ENCODE results near the gene GTF3C2. TPM values are rescaled to one million over a fixed set of nuclear protein-coding genes. Genes with fewer than 3 reads are reported as not detected.
A peak's percentile ranks its signal among the peaks of the same experiment; 100 is the strongest.

GTF3C2 gene
- total and polyA plus RNA-seq, 2 of the 13 experiments (the other 11 are each of a cell fraction or from before 2014, with no cell fraction given), result 77.5 to 130 TPM

DNA sequence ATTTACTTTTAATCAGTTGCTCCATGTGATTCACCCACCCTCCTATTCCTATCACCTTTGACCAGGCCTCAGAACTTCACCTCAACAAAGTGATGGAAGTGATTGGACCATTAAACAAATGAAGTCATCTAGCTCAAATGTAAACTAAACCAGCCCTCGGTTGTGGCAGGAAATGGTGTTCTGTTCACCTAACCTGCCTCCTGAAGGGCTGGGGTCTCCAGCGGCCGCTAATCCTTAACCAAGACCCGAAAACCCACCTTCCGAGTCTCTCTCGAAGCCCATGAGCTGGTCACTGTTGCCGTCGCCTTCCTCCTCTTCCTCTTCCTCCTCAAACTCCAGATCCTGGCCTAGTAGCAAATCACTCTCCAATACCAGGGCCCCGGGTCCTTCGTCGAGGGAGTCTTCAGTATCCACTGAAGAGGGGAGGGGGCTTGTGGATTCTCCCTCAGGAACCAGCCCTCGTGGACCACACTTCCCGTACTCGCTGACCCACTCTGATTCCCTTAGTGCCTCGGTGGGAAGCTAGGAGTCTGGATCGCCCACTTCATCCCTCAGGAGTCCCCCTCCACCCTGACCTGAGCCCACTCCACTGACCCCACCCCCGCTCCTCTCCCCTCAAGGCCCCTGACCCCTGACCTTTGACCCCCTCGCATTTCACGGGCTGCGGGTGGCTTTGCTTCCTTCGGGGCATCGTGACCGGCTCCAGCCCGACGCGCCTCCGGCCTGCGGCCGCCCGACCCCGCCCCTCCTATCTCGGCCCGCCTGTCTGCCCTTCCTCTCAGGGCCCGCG lies 23.5 kb upstream of the GTF3C2 start (continued):
- TF ChIP-seq ZNF670 (CRISPR knock-in tag; IDR thresholded peaks at IDR 0.05; ENCODE audit: borderline replicate concordance), result no peak
- TF ChIP-seq RERE (CRISPR knock-in tag; IDR thresholded peaks at IDR 0.05; ENCODE audit: low read depth), result 0 out of 2 replicates have a peak, but pooled peaks have one; percentile 6
- no peak for TF ChIP-seq ZNF629 (CRISPR knock-in tag; conservative IDR thresholded peaks at IDR 0.05)
- TF ChIP-seq CSRNP1 (CRISPR knock-in tag; IDR thresholded peaks at IDR 0.05), result peak; percentile 22; the same call in 1 of the 2 replicates
- no peak; the same call in 1 of the 2 replicates for TF ChIP-seq ZNF607 (CRISPR knock-in tag; IDR thresholded peaks at IDR 0.05; ENCODE audit: borderline replicate concordance)
- no peak; the same call in 1 of the 2 replicates for TF ChIP-seq ETV5 (CRISPR knock-in tag; IDR thresholded peaks at IDR 0.05; ENCODE audit: borderline replicate concordance)
- TF ChIP-seq SP1 (IDR thresholded peaks at IDR 0.05), result no peak
- 0 out of 2 replicates have a peak, but pooled peaks have one; percentile 16 for TF ChIP-seq SP1 (CRISPR knock-in tag; IDR thresholded peaks at IDR 0.05)
- TF ChIP-seq ZNF138 (CRISPR knock-in tag; IDR thresholded peaks at IDR 0.05; ENCODE audit: low read depth), result no peak
- 0 out of 2 replicates have a peak, but pooled peaks have one; percentile 11 for TF ChIP-seq ZSCAN31 (CRISPR knock-in tag; IDR thresholded peaks at IDR 0.05; ENCODE audit: low read depth)
- TF ChIP-seq PPARG (CRISPR knock-in tag; conservative IDR thresholded peaks at IDR 0.05), result 0 out of 2 replicates have a peak, but pooled peaks have one; percentile 45
- TF ChIP-seq ZNF317 (CRISPR knock-in tag; IDR thresholded peaks at IDR 0.05), result no peak
- TF ChIP-seq SMAD9 (CRISPR knock-in tag; IDR thresholded peaks at IDR 0.05), result no peak
- no peak for TF ChIP-seq NFYC (CRISPR knock-in tag; IDR thresholded peaks at IDR 0.05)
- TF ChIP-seq IRX3 (CRISPR knock-in tag; IDR thresholded peaks at IDR 0.05; ENCODE audit: borderline replicate concordance, low read depth), result no peak
- TF ChIP-seq, protein P1, sequence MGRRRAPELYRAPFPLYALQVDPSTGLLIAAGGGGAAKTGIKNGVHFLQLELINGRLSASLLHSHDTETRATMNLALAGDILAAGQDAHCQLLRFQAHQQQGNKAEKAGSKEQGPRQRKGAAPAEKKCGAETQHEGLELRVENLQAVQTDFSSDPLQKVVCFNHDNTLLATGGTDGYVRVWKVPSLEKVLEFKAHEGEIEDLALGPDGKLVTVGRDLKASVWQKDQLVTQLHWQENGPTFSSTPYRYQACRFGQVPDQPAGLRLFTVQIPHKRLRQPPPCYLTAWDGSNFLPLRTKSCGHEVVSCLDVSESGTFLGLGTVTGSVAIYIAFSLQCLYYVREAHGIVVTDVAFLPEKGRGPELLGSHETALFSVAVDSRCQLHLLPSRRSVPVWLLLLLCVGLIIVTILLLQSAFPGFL (CRISPR knock-in tag; IDR thresholded peaks at IDR 0.05), result no peak
- TF ChIP-seq, protein P2, sequence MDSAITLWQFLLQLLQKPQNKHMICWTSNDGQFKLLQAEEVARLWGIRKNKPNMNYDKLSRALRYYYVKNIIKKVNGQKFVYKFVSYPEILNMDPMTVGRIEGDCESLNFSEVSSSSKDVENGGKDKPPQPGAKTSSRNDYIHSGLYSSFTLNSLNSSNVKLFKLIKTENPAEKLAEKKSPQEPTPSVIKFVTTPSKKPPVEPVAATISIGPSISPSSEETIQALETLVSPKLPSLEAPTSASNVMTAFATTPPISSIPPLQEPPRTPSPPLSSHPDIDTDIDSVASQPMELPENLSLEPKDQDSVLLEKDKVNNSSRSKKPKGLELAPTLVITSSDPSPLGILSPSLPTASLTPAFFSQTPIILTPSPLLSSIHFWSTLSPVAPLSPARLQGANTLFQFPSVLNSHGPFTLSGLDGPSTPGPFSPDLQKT (CRISPR knock-in tag; IDR thresholded peaks at IDR 0.05; ENCODE audit: borderline replicate concordance), result no peak
- no peak for TF ChIP-seq CENPX (CRISPR knock-in tag; IDR thresholded peaks at IDR 0.05)
- no peak for TF ChIP-seq ZNF24 (IDR thresholded peaks at IDR 0.05)
- TF ChIP-seq PAF1 (CRISPR knock-in tag; IDR thresholded peaks at IDR 0.05), result 0 out of 2 replicates have a peak, but pooled peaks have one; percentile 40
- no peak for TF ChIP-seq ZNF441 (CRISPR knock-in tag; IDR thresholded peaks at IDR 0.05; ENCODE audit: borderline replicate concordance)
